Body of pancreas (tissue), 4 donors: ENCODE results near the gene MRPL49. TPM values are rescaled to one million over a fixed set of nuclear protein-coding genes. Genes with fewer than 3 reads are reported as not detected.

Experiments used
- ATAC-seq: fragments of 150-250 bp; one replicate; pipeline ENCODE4 v1.9.1; 2016
- DNase-seq, 4 donors: peaks; one replicate each; pipeline ENCODE4 v3.0.0-alpha.2; 2019
- H3K27ac ChIP-seq, 4 donors: fragments of 200-600 bp; sonication (generic); 1 replicate in 3 of 4; 2 replicates in 1 of 4; pipeline versions ENCODE4 v1.5.1 to v1.6.1; 2016 to 2019; ENCODE audit warnings: mild to moderate bottlenecking in 1 of 4, mixed read lengths in 1 of 4, moderate library complexity in 1 of 4
- H3K27me3 ChIP-seq, 2 donors: fragments of 200-600 bp; sonication (generic); one replicate each; pipeline ENCODE4 v1.6.0; 2016; ENCODE audit warnings: mild to moderate bottlenecking in 1 of 2
- H3K36me3 ChIP-seq, 2 donors: fragments of 200-600 bp; sonication (generic); replicated peaks in 1 of 2; 2 replicates each; pipeline ENCODE4 v1.5.1; 2016; ENCODE audit warnings: low read depth in 2 of 2; ENCODE audit not compliant: insufficient read depth in 1 of 2
- H3K4me1 ChIP-seq: fragments of 200-600 bp; sonication (generic); one replicate; pipeline ENCODE4 v1.6.0; 2016
- H3K4me3 ChIP-seq, 2 donors: fragments of 200-600 bp; sonication (generic); 1 replicate in 1 of 2; 2 replicates in 1 of 2; pipeline ENCODE4 v1.5.1; 2016 to 2019
- H3K9me3 ChIP-seq, 3 donors: fragments of 200-600 bp; sonication (generic); 1 replicate in 2 of 3; 2 replicates in 1 of 3; pipeline ENCODE4 v1.5.1; 2016
- CTCF ChIP-seq, 7 experiments: fragments of 450-650 bp in 4 of 7; fragments of 200-600 bp in 3 of 7; sonication (generic) in 3 of 7; IDR thresholded peaks; one replicate each; pipeline ENCODE4 v1.5.1; 2016 to 2019; ENCODE audit warnings: antibody characterized with exemption in 7 of 7
- POLR2A ChIP-seq, 3 donors: fragments of 450-650 bp; IDR thresholded peaks; one replicate each; pipeline ENCODE4 v1.6.1; 2016; ENCODE audit warnings: antibody characterized with exemption in 3 of 3, mild to moderate bottlenecking in 2 of 3
- WGBS, 2 donors: methylation state at CpG; one replicate each; pipeline ENCODE4 v1.1.5; 2017; 5-methylcytosine and 5-hydroxymethylcytosine counted together
- intact Hi-C: fragments of 100-400 bp; cut with DNase I; formaldehyde crosslinking; loops from one replicate; pipeline ENCODE4 v1.15.1; 2023
- total RNA-seq, 2 donors: library from RNA; depleted of rRNA; stranded (reverse); fragments of >200 nt; gene quantifications; one replicate each; pipeline ENCODE4 v1.1.0, GENCODE V29; 2016

MRPL49 gene
- total RNA-seq, 2 donors from 2014 or later, result 34.2 to 35.6 TPM

GRCh38 chr11:65156256-65156655, 34.1 kb downstream of the MRPL49 start:
- Histone ChIP-seq H3K36me3 (no peaks in the 10 kb centered on the region), H3K27me3 (no peaks in the 10 kb centered on the region), H3K9me3 (no peaks in the 10 kb centered on the region), H3K4me3 (no peak overlapping the region), H3K27ac (no peak overlapping the region), H3K4me1 (peaks cover 3% of the 10 kb centered on the region)
- intact Hi-C loops, result no loop called here
- 92 to 98% methylated on average over 3 of the region's 3 CpGs for WGBS, 2 donors
- TF ChIP-seq POLR2A (IDR thresholded peaks at IDR 0.05), result no peak
- TF ChIP-seq CTCF (IDR thresholded peaks at IDR 0.05), result no peak
- ATAC-seq (no peak), DNase-seq (no peak)

GRCh38 chr11:65156926-65157325, 34.8 kb downstream of the MRPL49 start:
- whole genome bisulfite sequencing, 2 donors, result 89 to 95% methylated on average over 3 of the region's 3 CpGs
- intact Hi-C loops, result no loop called here
- H3K4me1 ChIP-seq, result no peaks in the 10 kb centered on the region
- no peaks in the 10 kb centered on the region for H3K9me3 ChIP-seq
- no peak for TF ChIP-seq CTCF (IDR thresholded peaks at IDR 0.05)
- TF ChIP-seq POLR2A (IDR thresholded peaks at IDR 0.05), result no peak
- no peak overlapping the region for H3K27ac ChIP-seq
- ATAC-seq (no peak), DNase-seq (no peak)
- no peak overlapping the region for H3K4me3 ChIP-seq
- no peaks in the 10 kb centered on the region for H3K36me3 ChIP-seq
- H3K27me3 ChIP-seq, result no peaks in the 10 kb centered on the region

GRCh38 chr11:65157336-65157735, 35.2 kb downstream of the MRPL49 start:
- no peaks in the 10 kb centered on the region for H3K4me1 ChIP-seq
- no peak overlapping the region for H3K4me3 ChIP-seq
- no peak for ATAC-seq
- no peaks in the 10 kb centered on the region for H3K9me3 ChIP-seq
- no peak for DNase-seq
- H3K27me3 ChIP-seq, result no peaks in the 10 kb centered on the region
- 74 to 76% methylated on average over 3 of the region's 3 CpGs for WGBS, 2 donors
- H3K36me3 ChIP-seq, result no peaks in the 10 kb centered on the region
- intact Hi-C loops, result no loop called here
- no peak overlapping the region for H3K27ac ChIP-seq
- TF ChIP-seq POLR2A (IDR thresholded peaks at IDR 0.05) (no peak), CTCF (IDR thresholded peaks at IDR 0.05) (no peak)

GRCh38 chr11:65159012-65159411, 36.9 kb downstream of the MRPL49 start:
- ATAC-seq (no peak), DNase-seq (no peak)

More at GRCh38 chr11:65159012-65159411, 36.9 kb downstream of the MRPL49 start:
- no peaks in the 10 kb centered on the region for H3K9me3 ChIP-seq
- H3K36me3 ChIP-seq, result no peaks in the 10 kb centered on the region
- no peaks in the 10 kb centered on the region for H3K27me3 ChIP-seq
- no peak overlapping the region for H3K27ac ChIP-seq
- H3K4me3 ChIP-seq, result no peak overlapping the region
- TF ChIP-seq POLR2A (IDR thresholded peaks at IDR 0.05) (no peak), CTCF (IDR thresholded peaks at IDR 0.05) (no peak)
- intact Hi-C loops, result no loop called here
- no peaks in the 10 kb centered on the region for H3K4me1 ChIP-seq
- WGBS, 2 donors, result 58 to 65% methylated on average over 5 of the region's 5 CpGs
